ENCODE measurements around the gene PTPRG. TPM values are rescaled to one million over a fixed set of nuclear protein-coding genes. Genes with fewer than 3 reads are reported as not detected.

Gene PTPRG
- total RNA-seq, 2 donors from 2014 or later = 33.9 to 39.2 TPM

- Histone ChIP-seq H3K36me3 (no peaks in the 10 kb centered on the region), H3K9me3 (no peaks in the 10 kb centered on the region), H3K27ac (peak overlapping the region in 1 of 2 donors; percentile 18), H3K4me3 (no peak overlapping the region), H3K4me1 (peaks cover 0 to 24% of the 10 kb centered on the region in 2 donors), H3K27me3 (no peaks in the 10 kb centered on the region)
- no peak for TF ChIP-seq CTCF (IDR thresholded peaks at IDR 0.05)
- DNase-seq (ENCODE audit: low spot score) = no peak
Measured at GRCh38 chr3:61822588-61822987, 261.2 kb downstream of the PTPRG start.

- no peaks in the 10 kb centered on the region for H3K9me3 ChIP-seq
- H3K27ac ChIP-seq = no peak overlapping the region
- TF ChIP-seq CTCF (IDR thresholded peaks at IDR 0.05) = no peak
- H3K36me3 ChIP-seq = no peaks in the 10 kb centered on the region
- DNase-seq (ENCODE audit: low spot score) = no peak
- no peaks in the 10 kb centered on the region for H3K27me3 ChIP-seq
- no peak overlapping the region for H3K4me3 ChIP-seq
- peaks cover 0 to 42% of the 10 kb centered on the region in 2 donors for H3K4me1 ChIP-seq
Measured at GRCh38 chr3:61824553-61825135, 263.3 kb downstream of the PTPRG start.

GRCh38 chr3:61826161-61826560 lies 264.8 kb downstream of the PTPRG start:
- H3K9me3 ChIP-seq = no peaks in the 10 kb centered on the region
- no peaks in the 10 kb centered on the region for H3K36me3 ChIP-seq
- TF ChIP-seq CTCF (IDR thresholded peaks at IDR 0.05) = no peak
- peaks cover 0 to 49% of the 10 kb centered on the region in 2 donors for H3K4me1 ChIP-seq
- DNase-seq (ENCODE audit: low spot score) = no peak
- no peak overlapping the region for H3K4me3 ChIP-seq
- no peaks in the 10 kb centered on the region for H3K27me3 ChIP-seq
- no peak overlapping the region for H3K27ac ChIP-seq

- no peak for TF ChIP-seq CTCF (IDR thresholded peaks at IDR 0.05)
- H3K27ac ChIP-seq = peak overlapping the region in 1 of 2 donors; percentile 42
Measured at GRCh38 chr3:61828184-61828874, 267.0 kb downstream of the PTPRG start.

GRCh38 chr3:61828880-61829721 lies 267.7 kb downstream of the PTPRG start:
- Histone ChIP-seq H3K27ac (peak overlapping the region; percentile 42 to 47), H3K36me3 (no peaks in the 10 kb centered on the region), H3K4me1 (peaks cover 0 to 38% of the 10 kb centered on the region in 2 donors), H3K4me3 (no peak overlapping the region), H3K9me3 (no peaks in the 10 kb centered on the region), H3K27me3 (no peaks in the 10 kb centered on the region)
- DNase-seq (ENCODE audit: low spot score) = no peak
- TF ChIP-seq CTCF (IDR thresholded peaks at IDR 0.05) = no peak

More at GRCh38 chr3:61828184-61828874, 267.0 kb downstream of the PTPRG start:
- peaks cover 0 to 38% of the 10 kb centered on the region in 2 donors for H3K4me1 ChIP-seq
- no peak overlapping the region for H3K4me3 ChIP-seq
- H3K9me3 ChIP-seq = no peaks in the 10 kb centered on the region
- H3K27me3 ChIP-seq = no peaks in the 10 kb centered on the region
- no peak for DNase-seq (ENCODE audit: low spot score)
- no peaks in the 10 kb centered on the region for H3K36me3 ChIP-seq
